GM19240 (cell line): Measurements from ENCODE around the gene KDM1B.

Experiments used
- DNase-seq: peaks from one replicate; pipeline ENCODE4 v3.0.0; 2011; ENCODE audit warnings: low spot score; ENCODE audit not compliant: insufficient read length

The KDM1B gene

GRCh38 chr6:18262702-18263417 is 107.6 kb downstream of the KDM1B start:
- DNase-seq, result peak; percentile 69

GRCh38 chr6:18263418-18264218 is 108.4 kb downstream of the KDM1B start:
- no peak for DNase-seq

GRCh38 chr6:18264219-18264922 is 109.1 kb downstream of the KDM1B start, which contains the start of gene DEK:
DEK (minus strand) TSS chr6:18264530; CDS start chr6:18263987, 543 bp downstream.
- DNase-seq, result peak; percentile 20

- no peak for DNase-seq
These were observed 109.7 kb downstream of the KDM1B start for GRCh38 chr6:18264923-18265377.

- DNase-seq, result no peak
These were observed 110.7 kb downstream of the KDM1B start for GRCh38 chr6:18265787-18266522.

GRCh38 chr6:18266523-18266912 is 111.3 kb downstream of the KDM1B start:
- no peak for DNase-seq

GRCh38 chr6:18268066-18268465 is 112.8 kb downstream of the KDM1B start:
- DNase-seq, result no peak

GRCh38 chr6:18269253-18269652 is 114.0 kb downstream of the KDM1B start:
- DNase-seq, result no peak

- no peak for DNase-seq
These were observed 114.5 kb downstream of the KDM1B start for GRCh38 chr6:18269717-18270116.

GRCh38 chr6:18270216-18270615 is 115.0 kb downstream of the KDM1B start:
- DNase-seq, result no peak
